ENCODE data around the gene ARSA. TPM values are rescaled to one million over a fixed set of nuclear protein-coding genes. Genes with fewer than 3 reads are reported as not detected.

The ARSA gene
- total RNA-seq, 1 donor from 2014 or later, result 14.6 TPM

DNA sequence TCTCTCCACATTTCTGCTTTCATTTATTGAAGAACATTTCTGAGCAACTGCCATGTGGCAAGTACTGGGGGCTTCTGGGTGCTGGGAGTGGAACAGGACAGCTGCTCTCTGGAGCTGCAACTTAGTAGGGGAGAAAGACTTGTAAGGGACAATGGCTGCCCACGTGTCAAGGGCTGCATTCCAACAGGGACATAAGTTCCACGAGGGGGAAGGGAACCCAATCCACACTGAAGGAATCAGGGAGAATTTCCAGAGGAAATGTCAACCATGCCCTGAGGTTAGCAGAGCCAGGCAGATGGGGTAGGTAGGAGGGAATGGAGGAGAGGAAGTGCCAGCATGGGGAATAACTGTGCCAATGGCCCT is 25.6 kb downstream of the ARSA start:
- no peaks in the 10 kb centered on the region for H3K36me3 Mint-ChIP-seq (ENCODE audit: low read depth)
- H3K4me1 Mint-ChIP-seq, result peaks cover 16% of the 10 kb centered on the region
- H3K9me3 Mint-ChIP-seq, result no peaks in the 10 kb centered on the region
- peak overlapping the region; percentile 90 for H3K4me3 Mint-ChIP-seq
- H3K27ac Mint-ChIP-seq (ENCODE audit: unreplicated experiment), result no peak overlapping the region
- no peak for TF ChIP-seq CTCF (conservative IDR thresholded peaks at IDR 0.05)
- peaks cover 5% of the 10 kb centered on the region for H3K27me3 Mint-ChIP-seq (ENCODE audit: low read depth)
- DNase-seq (ENCODE audit: low read depth, low spot score), result no peak

- Mint-ChIP-seq H3K4me3 (peak overlapping the region; percentile 90), H3K36me3 (ENCODE audit: low read depth) (peaks cover 2% of the 10 kb centered on the region), H3K27me3 (ENCODE audit: low read depth) (peaks cover 5% of the 10 kb centered on the region), H3K9me3 (no peaks in the 10 kb centered on the region), H3K27ac (ENCODE audit: unreplicated experiment) (peak overlapping the region; percentile 45), H3K4me1 (peaks cover 16% of the 10 kb centered on the region)
- TF ChIP-seq CTCF (conservative IDR thresholded peaks at IDR 0.05), result no peak
- DNase-seq (ENCODE audit: low read depth, low spot score), result no peak
These were observed 26.1 kb downstream of the ARSA start for GRCh38 chr22:50601669-50602337.

DNA sequence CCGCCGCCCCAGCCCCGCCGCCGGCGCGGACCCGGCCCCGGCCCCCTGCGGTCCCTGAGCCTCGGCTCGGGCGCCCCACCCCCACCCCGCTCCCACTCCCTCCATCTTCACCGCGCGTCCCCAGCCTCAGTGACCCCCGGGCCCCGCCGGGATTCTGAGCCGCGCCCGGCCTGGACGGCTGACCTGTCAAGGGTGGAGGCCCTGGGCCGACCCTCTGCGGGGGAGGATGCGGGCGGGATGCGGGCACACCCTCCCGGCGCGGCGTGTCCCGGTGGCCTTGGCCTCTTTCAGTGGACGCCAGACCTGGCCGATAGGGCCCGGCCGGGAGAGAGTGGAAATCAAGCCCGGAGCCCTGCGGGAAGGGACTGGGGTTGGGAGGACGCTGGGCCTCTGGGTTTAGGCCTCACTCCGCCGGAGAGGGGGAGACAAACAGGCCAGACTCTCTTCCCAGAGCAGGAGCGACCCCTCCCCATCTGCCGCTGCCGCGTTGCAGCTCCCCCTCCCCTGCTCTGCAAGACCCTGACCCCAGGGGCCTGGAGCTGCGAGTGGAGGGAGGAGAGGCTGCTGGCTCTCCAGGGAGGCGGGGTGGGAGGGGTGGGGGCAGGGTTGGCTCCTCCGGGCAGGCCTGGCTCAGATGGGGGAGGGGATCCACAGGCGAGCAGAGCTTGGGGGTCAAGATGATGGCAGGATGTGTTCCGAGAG is 26.8 kb downstream of the ARSA start:
- peak; percentile 37 for DNase-seq (ENCODE audit: low read depth, low spot score)
- peaks cover 16% of the 10 kb centered on the region for H3K4me1 Mint-ChIP-seq
- TF ChIP-seq CTCF (conservative IDR thresholded peaks at IDR 0.05), result no peak
- H3K27ac Mint-ChIP-seq (ENCODE audit: unreplicated experiment), result peak overlapping the region; percentile 45
- H3K4me3 Mint-ChIP-seq, result peak overlapping the region; percentile 90
- H3K27me3 Mint-ChIP-seq (ENCODE audit: low read depth), result peaks cover 5% of the 10 kb centered on the region
- peaks cover 8% of the 10 kb centered on the region for H3K36me3 Mint-ChIP-seq (ENCODE audit: low read depth)
- H3K9me3 Mint-ChIP-seq, result no peaks in the 10 kb centered on the region

GRCh38 chr22:50600538-50600937 is 27.4 kb downstream of the ARSA start, which contains the start of gene MAPK8IP2:
TSS of gene MAPK8IP2 (plus strand) at chr22:50600793. CDS start at chr22:50600819, 26 bp downstream.
- Mint-ChIP-seq H3K27ac (ENCODE audit: unreplicated experiment) (peak within 1 kb of the TSS; percentile 45), H3K9me3 (no peaks in the 10 kb centered on the region), H3K36me3 (ENCODE audit: low read depth) (peaks cover 8% of the 10 kb centered on the region), H3K4me1 (peaks cover 16% of the 10 kb centered on the region), H3K4me3 (peak within 1 kb of the TSS; percentile 90), H3K27me3 (ENCODE audit: low read depth) (peaks cover 5% of the 10 kb centered on the region)
- DNase-seq (ENCODE audit: low read depth, low spot score), result no peak
- no peak for TF ChIP-seq CTCF (conservative IDR thresholded peaks at IDR 0.05)

GRCh38 chr22:50599816-50600455 is 28.0 kb downstream of the ARSA start:
- no peak overlapping the region for H3K27ac Mint-ChIP-seq (ENCODE audit: unreplicated experiment)
- TF ChIP-seq CTCF (conservative IDR thresholded peaks at IDR 0.05), result no peak
- H3K36me3 Mint-ChIP-seq (ENCODE audit: low read depth), result peaks cover 8% of the 10 kb centered on the region
- DNase-seq (ENCODE audit: low read depth, low spot score), result peak; percentile 76
- peaks cover 5% of the 10 kb centered on the region for H3K27me3 Mint-ChIP-seq (ENCODE audit: low read depth)
- peaks cover 16% of the 10 kb centered on the region for H3K4me1 Mint-ChIP-seq
- H3K4me3 Mint-ChIP-seq, result peak overlapping the region; percentile 85
- H3K9me3 Mint-ChIP-seq, result no peaks in the 10 kb centered on the region

Measured in neural crest cell (in vitro differentiated cells).